OCI-LY7 (cell line): ENCODE measurements around the gene SPART. TPM values are rescaled to one million over a fixed set of nuclear protein-coding genes. Genes with fewer than 3 reads are reported as not detected.

Source experiments
- Bru-seq: library from RNA; stranded (reverse); fragments of 400-500 nt; gene quantifications from one replicate; lab custom pipeline; 2021; lab: Mats Ljungman, UMichigan
- BruChase-seq, 2 experiments: library from RNA; stranded (reverse); fragments of 400-500 nt; gene quantifications; one replicate each; lab custom pipeline; 2021; lab: Mats Ljungman, UMichigan
- BruUV-seq: library from RNA; stranded (reverse); fragments of 400-500 nt; replicated peaks from 2 replicates; lab custom pipeline; 2021; lab: Mats Ljungman, UMichigan
- CTCF ChIA-PET: fragments of 300-600 bp; sonication (Branson Sonifier 250); formaldehyde crosslinking; loops from one replicate; lab custom pipeline; 2022; ENCODE audit warnings: antibody characterized with exemption; ENCODE audit not compliant: unreplicated experiment; lab: Charles Lee
- POLR2A ChIA-PET: fragments of 300-600 bp; sonication (Branson Sonifier 250); formaldehyde crosslinking; loops from one replicate; lab custom pipeline; 2022; ENCODE audit warnings: antibody characterized with exemption; lab: Charles Lee
- DNase-seq: peaks from one replicate; pipeline ENCODE4 v3.0.0-alpha.2; 2015; ENCODE audit warnings: low spot score
- H2AFZ ChIP-seq: fragments of 200-600 bp; sonication (generic), shearing (Covaris generic); 2 replicates; pipeline ENCODE4 v1.6.1; 2014; ENCODE audit warnings: mild to moderate bottlenecking, antibody characterized with exemption, low read length, moderate library complexity
- H3K27ac ChIP-seq: fragments of 200-600 bp; sonication (generic); 2 replicates; pipeline ENCODE4 v1.5.1; 2014; ENCODE audit warnings: mixed run types, low read depth, mild to moderate bottlenecking, moderate library complexity, low read length, inconsistent platforms; ENCODE audit not compliant: poor library complexity, severe bottlenecking
- H3K36me3 ChIP-seq: fragments of 200-600 bp; sonication (generic); 2 replicates; pipeline ENCODE4 v1.6.1; 2014; ENCODE audit warnings: mild to moderate bottlenecking, antibody characterized with exemption, low read length, moderate library complexity, mixed read lengths; ENCODE audit not compliant: insufficient read depth
- H3K4me1 ChIP-seq: fragments of 200-600 bp; sonication (generic); 2 replicates; pipeline ENCODE4 v1.5.1; 2014; ENCODE audit warnings: mild to moderate bottlenecking, low read length; ENCODE audit not compliant: insufficient read depth, poor library complexity, severe bottlenecking
- H3K4me2 ChIP-seq: fragments of 200-600 bp; sonication (generic); 2 replicates; pipeline ENCODE4 v1.6.1; 2014; ENCODE audit warnings: mild to moderate bottlenecking, low read length
- H3K4me3 ChIP-seq: fragments of 200-600 bp; sonication (generic); 2 replicates; pipeline ENCODE4 v1.5.1; 2014; ENCODE audit warnings: mild to moderate bottlenecking, low read depth, low read length; ENCODE audit not compliant: poor library complexity, severe bottlenecking
- H3K79me2 ChIP-seq: fragments of 200-600 bp; sonication (generic); 2 replicates; pipeline ENCODE4 v1.6.1; 2016; ENCODE audit warnings: low read depth, mild to moderate bottlenecking, low read length, moderate library complexity, mixed read lengths; ENCODE audit not compliant: insufficient read depth
- H3K9me2 ChIP-seq: fragments of 200-600 bp; sonication (generic); 2 replicates; pipeline ENCODE4 v1.6.1; 2016; ENCODE audit warnings: mild to moderate bottlenecking, low read length, mixed read lengths; ENCODE audit not compliant: insufficient read depth
- H3K9me3 ChIP-seq: fragments of 200-600 bp; sonication (generic); 2 replicates; pipeline ENCODE4 v1.6.1; 2014; ENCODE audit warnings: mild to moderate bottlenecking, mixed run types, low read length, mixed read lengths
- H4K20me1 ChIP-seq: fragments of 200-600 bp; sonication (generic); 2 replicates; pipeline ENCODE4 v1.6.1; 2014; ENCODE audit warnings: mild to moderate bottlenecking, antibody characterized with exemption, low read length, moderate library complexity, mixed read lengths; ENCODE audit not compliant: insufficient read depth
- EZH2phosphoT487 ChIP-seq: fragments of 200-600 bp; sonication (generic); IDR thresholded peaks from 2 replicates; pipeline ENCODE4 v1.6.1; 2018; ENCODE audit warnings: low read depth, borderline replicate concordance, mild to moderate bottlenecking, mixed run types, antibody characterized with exemption, low read length, moderate library complexity, mixed read lengths
- intact Hi-C: fragments of 100-400 bp; cut with micrococcal nuclease; formaldehyde crosslinking; loops from one replicate; pipeline ENCODE4 v1.10.0; 2022; ENCODE audit not compliant: unreplicated experiment
- long read RNA-seq: library from polyadenylated mRNA; stranded (forward); transcript quantifications from one replicate; pipeline ENCODE4 v2.0.0, GENCODE V29; 2022
- total RNA-seq, 2 experiments: library from RNA; depleted of rRNA in 1 of 2; stranded (reverse); fragments of >200 nt in 1 of 2; shearing (Covaris generic) in 1 of 2; gene quantifications; 2 replicates each; pipeline ENCODE4 v1.2.3, GENCODE V29; 2014 to 2022
- TF ChIP-seq, protein P1 (sequence below): fragments of 200-600 bp; sonication (generic); conservative IDR thresholded peaks from 2 replicates; pipeline ENCODE4 v1.5.1; 2014; ENCODE audit warnings: mild to moderate bottlenecking, antibody characterized with exemption, low read length, moderate library complexity, mixed read lengths

Gene SPART, protein sequence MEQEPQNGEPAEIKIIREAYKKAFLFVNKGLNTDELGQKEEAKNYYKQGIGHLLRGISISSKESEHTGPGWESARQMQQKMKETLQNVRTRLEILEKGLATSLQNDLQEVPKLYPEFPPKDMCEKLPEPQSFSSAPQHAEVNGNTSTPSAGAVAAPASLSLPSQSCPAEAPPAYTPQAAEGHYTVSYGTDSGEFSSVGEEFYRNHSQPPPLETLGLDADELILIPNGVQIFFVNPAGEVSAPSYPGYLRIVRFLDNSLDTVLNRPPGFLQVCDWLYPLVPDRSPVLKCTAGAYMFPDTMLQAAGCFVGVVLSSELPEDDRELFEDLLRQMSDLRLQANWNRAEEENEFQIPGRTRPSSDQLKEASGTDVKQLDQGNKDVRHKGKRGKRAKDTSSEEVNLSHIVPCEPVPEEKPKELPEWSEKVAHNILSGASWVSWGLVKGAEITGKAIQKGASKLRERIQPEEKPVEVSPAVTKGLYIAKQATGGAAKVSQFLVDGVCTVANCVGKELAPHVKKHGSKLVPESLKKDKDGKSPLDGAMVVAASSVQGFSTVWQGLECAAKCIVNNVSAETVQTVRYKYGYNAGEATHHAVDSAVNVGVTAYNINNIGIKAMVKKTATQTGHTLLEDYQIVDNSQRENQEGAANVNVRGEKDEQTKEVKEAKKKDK
- total RNA-seq (2014; rRNA removed; shearing (Covaris generic)) (not detected in 2 replicates), total RNA-seq (2022) (not detected in 2 replicates), Bru-seq, nascent RNA (percentile 6 among the genes with signal in this experiment), BruChase-seq, experiment 1, labeled RNA remaining after a 6-hour chase (percentile 4 among the genes with signal in this experiment), BruChase-seq, experiment 2, labeled RNA remaining after a 2-hour chase (percentile 7 among the genes with signal in this experiment)
- long read RNA-seq = 0 reads

GRCh38 chr13:36346222-36347083 lies at the start of gene SPART:
SPART (minus strand) TSS chr13:36346394; CDS start chr13:36335830, 10,564 bp downstream.
- H3K4me1 ChIP-seq = no peaks in the 10 kb centered on the region
- ChIA-PET POLR2A (no interaction called here), CTCF (no interaction called here)
- H3K4me2 ChIP-seq = no peak within 1 kb of the TSS
- H3K79me2 ChIP-seq = no peaks in the 10 kb centered on the region
- no peaks in the 10 kb centered on the region for H4K20me1 ChIP-seq
- intact Hi-C loops = loop anchor here (2.0 to 5.0 kb wide), 2 partner anchors 390 to 721 kb away; no protein-coding TSS in a partner anchor
- no peaks in the 10 kb centered on the region for H3K9me3 ChIP-seq
- no peaks in the 10 kb centered on the region for H3K36me3 ChIP-seq
- peak; percentile 56 for DNase-seq
- H2AFZ ChIP-seq = no peak within 1 kb of the TSS
- TF ChIP-seq, protein P1, sequence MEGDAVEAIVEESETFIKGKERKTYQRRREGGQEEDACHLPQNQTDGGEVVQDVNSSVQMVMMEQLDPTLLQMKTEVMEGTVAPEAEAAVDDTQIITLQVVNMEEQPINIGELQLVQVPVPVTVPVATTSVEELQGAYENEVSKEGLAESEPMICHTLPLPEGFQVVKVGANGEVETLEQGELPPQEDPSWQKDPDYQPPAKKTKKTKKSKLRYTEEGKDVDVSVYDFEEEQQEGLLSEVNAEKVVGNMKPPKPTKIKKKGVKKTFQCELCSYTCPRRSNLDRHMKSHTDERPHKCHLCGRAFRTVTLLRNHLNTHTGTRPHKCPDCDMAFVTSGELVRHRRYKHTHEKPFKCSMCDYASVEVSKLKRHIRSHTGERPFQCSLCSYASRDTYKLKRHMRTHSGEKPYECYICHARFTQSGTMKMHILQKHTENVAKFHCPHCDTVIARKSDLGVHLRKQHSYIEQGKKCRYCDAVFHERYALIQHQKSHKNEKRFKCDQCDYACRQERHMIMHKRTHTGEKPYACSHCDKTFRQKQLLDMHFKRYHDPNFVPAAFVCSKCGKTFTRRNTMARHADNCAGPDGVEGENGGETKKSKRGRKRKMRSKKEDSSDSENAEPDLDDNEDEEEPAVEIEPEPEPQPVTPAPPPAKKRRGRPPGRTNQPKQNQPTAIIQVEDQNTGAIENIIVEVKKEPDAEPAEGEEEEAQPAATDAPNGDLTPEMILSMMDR = peak; percentile 92
- TF ChIP-seq EZH2phosphoT487 = no peak
- BruUV-seq = no TSS peak
- no peaks in the 10 kb centered on the region for H3K9me2 ChIP-seq
- H3K27ac ChIP-seq = no peak within 1 kb of the TSS
- H3K4me3 ChIP-seq = no peak within 1 kb of the TSS

DNA sequence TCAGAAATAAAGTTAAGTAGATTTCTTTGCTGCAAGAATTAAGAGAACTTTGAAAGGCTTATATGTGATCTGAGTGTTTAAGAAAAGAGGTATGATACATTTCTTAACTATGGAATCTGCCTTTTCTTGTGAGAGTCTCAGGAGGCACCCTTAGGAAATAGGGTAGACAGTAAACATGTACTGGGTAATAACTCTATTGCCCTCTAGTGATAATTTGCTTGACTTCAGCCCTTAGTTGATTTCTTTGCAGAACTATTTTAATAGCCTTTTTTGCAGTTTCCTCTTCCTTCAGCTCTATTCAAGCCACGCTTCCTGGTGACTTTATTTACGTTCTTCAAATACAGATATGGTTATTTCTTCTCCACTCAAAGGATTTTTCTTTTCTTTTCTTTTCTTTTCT lies 49.1 kb upstream of the SPART start:
- H3K79me2 ChIP-seq = no peaks in the 10 kb centered on the region
- BruUV-seq = no TSS peak
- H3K9me3 ChIP-seq = no peaks in the 10 kb centered on the region
- CTCF ChIA-PET = no interaction called here
- H4K20me1 ChIP-seq = no peaks in the 10 kb centered on the region
- no peak for TF ChIP-seq EZH2phosphoT487
- TF ChIP-seq, protein P1 = peak; percentile 53
- POLR2A ChIA-PET = interaction anchor here (1.5 kb wide), 1 partner anchor 16 kb away, joined by 3 read pairs; no protein-coding TSS in a partner anchor
- intact Hi-C loops = no loop called here
- no peaks in the 10 kb centered on the region for H3K4me1 ChIP-seq
- no peaks in the 10 kb centered on the region for H3K36me3 ChIP-seq
- no peak overlapping the region for H3K4me2 ChIP-seq
- H2AFZ ChIP-seq = no peak overlapping the region
- H3K27ac ChIP-seq = no peak overlapping the region
- no peak overlapping the region for H3K4me3 ChIP-seq
- no peak for DNase-seq
- H3K9me2 ChIP-seq = no peaks in the 10 kb centered on the region
